HG03066 (cell line): ENCODE results near the gene TMSB15C.
"Not testable (repeated sequence)": the region's sequence is repeated elsewhere in the genome, so short reads cannot be mapped to it uniquely, and the experiment has no call there.

ENCODE experiments used
- ATAC-seq: cut with Tn5 transposase; IDR thresholded peaks from one replicate; pipeline ENCODE4 v1.9.1; 2021; ENCODE audit warnings: low read depth; ENCODE audit not compliant: unreplicated experiment

The TMSB15C gene

DNA sequence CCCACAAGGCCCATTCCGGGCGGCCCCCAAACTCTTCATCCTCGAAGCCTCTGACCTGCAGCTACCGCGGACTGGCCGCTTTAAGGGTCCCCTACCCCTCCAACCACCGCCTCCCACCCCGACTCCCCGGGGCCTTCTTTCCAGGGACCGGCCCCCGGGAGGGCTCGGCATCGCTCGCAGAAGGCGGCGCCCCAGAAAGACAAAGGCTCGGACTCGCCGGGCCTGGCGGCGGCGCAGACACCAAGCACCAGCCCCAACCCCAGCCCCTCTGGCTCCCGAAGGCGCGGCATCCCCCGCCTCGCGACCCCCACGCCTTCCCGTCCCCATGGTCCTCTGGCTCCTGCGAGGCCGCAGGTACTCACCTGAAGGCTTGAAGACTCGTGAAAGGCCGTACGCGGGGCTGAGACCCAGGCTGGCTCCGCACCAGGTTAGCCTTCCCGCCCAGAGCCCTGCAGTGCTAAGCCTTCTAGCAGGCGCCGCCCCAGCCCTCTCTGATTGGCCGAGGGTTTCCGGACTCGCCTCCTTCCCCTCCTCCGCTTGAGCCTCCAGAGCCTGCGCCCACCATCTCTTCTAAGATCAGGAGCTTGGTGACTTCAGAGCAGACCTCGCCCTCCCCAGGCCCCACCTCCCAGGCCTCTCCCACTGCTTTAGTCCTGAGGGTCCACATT, at the start of gene TMSB15C:
TSS of gene TMSB15C (minus strand) at position 459 of the 668 bp plus-strand sequence.
- ATAC-seq = peak; percentile 93

DNA sequence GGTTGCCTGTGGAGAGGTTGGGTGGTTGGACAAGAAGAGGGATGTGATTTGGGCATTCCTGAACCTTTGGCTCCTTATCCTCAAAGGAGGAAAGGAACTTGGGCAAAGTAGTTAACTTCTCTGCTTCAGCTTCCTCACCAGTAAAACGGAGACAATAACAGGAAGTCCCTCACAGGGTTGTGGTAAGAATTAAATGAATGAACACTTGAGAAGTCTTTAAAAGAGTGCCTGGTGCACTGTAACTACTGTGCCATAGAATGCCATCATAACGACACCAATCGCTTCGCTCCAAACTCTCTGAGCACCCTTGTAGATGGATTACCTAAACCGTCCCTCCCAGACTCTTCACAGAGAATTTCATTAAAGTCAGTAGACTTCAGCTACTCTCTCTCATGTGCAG, 46.8 kb upstream of the TMSB15C start:
- ATAC-seq = no peak

DNA sequence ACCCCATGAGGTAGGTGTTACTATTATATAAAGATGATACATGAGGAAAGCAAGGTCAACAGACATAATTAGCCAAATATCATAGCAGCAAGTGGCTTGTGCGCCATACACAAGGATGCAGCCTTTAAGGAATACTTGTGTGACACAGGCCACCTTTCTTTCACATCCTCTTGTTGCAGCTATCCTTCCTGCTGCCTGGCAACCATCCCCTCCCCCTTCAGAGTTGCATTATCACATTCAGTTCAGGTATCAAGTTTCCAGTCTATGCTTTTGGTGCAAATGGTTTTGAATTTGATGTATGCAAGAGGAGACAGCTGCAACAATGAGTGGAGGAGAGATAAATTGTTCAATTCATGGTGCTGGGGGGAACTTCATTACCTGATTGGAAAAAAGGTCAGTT, 42.7 kb upstream of the TMSB15C start:
- ATAC-seq = no peak

DNA sequence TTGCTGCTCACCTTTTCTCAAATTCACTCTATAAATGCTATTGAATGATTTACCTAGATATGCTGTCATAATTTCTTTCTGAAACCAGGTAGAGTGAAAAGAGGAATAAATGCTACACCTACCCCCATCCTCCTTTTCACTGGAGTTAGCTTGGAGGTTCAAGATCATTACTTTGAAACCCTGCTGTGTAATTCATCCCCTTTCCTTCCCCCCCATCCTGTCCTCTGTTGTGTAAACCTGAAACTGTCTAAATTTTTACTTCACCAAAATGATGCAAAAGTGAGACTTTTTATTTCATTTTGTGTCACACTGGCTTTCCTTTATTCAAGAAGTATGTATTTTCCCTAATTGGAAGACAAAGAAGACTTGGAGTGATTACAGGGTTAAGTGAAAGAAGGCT, 41.7 kb upstream of the TMSB15C start:
- ATAC-seq = no peak

DNA sequence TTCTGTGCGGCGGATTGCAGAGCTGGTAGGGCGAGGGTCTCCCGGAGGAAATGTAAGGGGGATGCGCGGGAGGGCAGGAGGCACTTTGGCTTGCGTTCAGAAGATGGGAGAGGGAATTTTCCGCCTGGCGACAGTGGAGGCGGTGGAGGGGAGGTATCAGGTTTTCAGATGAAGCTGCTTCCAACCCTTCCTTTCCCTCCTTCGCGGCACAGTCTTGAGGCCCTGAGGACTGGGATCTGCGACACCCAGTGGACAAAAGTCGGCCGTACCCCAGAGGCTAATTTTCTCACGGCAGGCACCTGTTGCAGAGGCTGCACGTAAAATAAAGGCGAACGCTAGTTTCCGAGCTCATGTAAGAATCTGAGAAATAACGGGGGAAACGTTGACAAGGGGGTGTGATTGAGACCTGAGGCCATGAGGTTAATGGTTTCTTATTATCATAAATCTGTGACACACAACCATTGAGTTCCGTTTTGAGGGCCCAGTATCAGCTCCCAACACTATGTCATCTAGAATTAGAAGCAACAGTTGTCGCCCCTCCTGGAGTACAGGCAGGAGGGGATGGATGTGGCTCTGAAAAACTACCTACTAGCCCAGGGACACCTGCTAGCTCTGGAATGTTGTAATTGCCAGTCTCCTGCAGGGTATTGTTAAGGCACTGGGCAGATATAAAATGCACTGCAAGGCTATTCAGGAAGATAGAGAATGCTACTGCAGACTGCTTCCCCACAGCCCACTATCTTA, 37.4 kb upstream of the TMSB15C start:
- peak; percentile 43 for ATAC-seq

DNA sequence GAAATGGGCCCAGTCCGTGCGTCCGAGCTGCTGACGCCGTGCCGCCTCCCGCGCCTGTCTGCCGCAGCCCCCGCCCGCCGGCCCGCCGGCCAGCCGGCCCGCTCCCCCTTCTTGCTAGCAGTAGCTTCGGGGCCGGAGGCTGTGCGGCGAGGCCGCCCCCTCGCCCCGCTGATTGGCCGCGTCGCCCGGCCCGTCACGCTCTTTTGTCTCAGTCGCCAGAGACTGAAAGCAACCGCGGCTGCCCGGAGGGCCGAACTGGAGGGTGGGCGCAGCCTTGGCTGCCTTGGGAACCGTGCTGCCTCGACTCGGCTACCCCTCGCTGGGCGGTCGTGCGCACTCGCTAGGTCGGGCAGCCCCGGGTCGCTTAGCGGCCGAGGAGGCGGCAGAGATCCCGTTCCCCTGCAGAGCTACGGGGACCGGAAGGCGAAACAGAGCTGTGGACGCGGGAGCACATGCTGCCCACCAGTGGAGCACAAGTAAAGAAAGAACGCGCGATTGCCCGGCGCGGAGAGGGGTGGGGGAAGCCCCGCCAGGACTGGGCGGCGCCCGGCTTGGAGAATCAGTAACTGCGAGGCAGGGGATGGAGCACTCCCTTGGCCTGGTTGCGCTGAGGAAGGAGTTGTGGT, 36.4 kb upstream of the TMSB15C start, which contains the start of gene ZCCHC18:
TSS of gene ZCCHC18 (plus strand) at position 198 of the 626 bp plus-strand sequence. CDS start 1,589 bp downstream, outside the sequence.
- peak; percentile 64 for ATAC-seq

DNA sequence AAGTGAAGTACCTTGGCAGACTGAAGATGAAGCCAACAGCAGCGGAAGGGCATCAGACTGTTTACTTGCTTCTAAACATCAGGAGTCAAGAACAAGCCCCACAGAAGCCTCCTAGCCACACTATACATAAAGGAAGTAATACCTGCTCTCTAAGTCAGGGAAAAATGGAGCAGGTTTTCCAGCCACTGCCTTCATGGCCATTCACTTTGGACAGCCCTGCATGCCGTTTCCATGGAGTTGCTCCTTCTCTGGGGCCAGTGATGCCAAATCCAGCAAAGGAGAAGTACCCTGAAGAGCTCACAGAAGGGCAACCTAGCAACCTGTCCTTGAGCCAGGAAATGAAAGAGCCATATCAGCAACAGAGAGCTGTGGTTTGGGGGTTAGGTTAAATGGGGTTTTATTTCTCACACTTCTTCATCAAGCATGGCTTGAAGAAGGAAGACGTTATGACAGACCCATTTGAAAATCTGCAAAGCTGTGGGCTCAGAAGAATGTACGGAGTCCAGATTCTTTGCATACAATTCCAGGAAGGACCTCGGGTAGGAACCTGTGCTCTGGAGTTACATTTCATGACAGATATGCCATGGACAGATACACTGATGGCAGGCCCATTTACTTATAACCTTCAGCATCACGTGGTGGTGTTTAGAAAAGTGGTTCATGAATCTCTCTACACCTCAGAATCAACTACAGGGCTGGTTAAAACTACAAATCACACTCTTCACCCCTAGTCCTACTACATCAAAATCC, 34.6 kb upstream of the TMSB15C start:
- peak; percentile 48 for ATAC-seq

DNA sequence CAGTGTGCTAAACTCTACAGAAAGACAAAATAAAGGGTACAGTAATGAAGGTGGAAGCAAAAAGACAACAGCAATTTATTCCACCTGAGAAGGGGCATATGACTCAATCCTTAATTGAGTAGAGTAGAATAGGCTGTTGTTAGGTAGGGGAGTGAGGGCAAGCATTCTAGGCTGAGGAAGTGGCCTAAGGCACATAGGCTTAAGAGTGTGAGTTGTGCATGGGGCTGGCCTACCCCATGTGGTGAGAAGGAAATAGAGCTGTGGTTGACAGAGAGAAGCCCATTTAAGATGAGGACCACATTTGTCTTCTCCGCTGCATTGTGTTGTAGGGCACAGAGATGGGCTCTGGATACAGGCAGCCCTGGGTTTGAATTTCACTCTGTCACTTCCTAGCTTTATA, 32.9 kb upstream of the TMSB15C start:
- ATAC-seq = no peak

DNA sequence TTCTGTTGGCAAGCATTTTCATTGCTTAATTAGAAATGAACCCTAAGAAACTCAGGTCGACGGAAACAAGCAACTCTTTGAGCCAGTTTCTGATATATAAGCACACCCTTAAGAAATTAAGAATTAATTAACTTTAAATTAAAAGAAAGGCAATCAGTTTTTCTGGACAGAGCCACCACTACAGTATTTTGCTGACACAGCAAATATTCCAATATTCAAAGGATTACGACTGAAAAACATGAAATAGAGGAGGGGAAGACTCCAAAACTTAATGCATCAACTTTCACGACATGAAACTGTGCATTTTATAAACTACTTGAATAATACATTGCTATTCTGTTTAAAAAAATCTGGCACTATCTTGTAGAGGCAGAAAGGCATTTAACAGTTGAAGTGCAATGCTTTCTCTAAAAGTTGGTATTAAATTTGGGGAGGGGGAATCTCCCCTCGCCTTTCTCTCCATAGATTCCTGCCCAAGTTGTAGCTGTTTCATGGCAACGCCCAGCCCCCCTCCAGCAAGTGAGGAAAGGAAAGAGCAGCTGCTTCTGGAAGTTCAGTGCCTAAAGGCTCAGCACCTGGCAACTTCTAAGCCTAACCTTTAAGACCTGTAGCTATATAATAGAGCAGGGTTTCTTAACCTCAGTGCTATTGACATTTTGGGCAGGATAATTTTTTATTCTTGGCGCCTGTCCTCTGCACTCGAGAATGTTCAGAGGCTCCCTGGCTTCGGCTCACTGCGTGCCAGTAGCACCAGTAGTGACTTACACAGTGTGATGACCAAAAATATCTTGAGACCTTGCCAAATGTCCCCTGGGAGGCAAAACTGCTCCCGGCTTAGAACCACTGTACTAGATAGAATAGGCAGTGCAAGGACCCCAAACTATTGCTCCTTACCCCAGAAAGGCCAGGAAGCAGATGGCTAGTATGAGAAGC, 29.6 kb upstream of the TMSB15C start:
- ATAC-seq = no peak

DNA sequence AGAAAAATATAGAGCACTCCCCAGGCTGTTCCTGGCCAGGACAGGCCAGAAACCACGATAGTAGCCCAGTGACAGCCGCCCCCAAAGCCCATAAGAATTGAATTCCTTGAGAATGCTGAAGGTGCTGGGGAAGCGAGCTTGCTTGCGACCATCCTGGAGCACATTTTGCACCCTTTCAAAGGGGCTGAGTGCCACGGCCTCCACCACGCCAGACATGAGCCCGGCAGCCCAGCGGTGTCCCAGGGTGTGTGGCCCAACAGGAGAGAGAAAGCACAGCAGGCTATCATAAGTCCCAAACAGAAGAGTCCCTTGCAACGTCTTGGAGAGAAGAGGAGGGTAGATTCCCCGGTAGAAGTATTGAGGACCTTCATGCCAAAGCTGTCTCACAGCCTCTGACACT, 28.6 kb upstream of the TMSB15C start:
- ATAC-seq = no peak

DNA sequence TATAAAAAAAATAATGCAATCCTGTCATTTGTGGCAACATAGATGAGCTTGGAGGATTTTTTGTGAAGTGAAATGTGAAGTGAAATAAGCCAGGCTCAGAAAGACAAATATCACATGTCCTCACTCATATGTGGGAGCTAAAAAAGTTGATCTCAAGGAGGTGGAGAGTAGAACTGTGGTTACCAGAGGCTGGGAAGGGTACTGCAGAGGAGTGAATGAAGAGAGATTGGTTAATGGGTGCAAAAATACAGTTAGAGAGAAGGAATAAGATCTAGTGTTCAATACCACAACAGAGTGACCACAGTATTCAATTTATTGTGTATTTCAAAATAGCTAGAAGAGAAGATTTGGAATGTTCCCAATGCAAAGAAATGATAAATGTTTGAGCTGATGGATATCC, 22.9 kb upstream of the TMSB15C start:
- ATAC-seq = no peak

DNA sequence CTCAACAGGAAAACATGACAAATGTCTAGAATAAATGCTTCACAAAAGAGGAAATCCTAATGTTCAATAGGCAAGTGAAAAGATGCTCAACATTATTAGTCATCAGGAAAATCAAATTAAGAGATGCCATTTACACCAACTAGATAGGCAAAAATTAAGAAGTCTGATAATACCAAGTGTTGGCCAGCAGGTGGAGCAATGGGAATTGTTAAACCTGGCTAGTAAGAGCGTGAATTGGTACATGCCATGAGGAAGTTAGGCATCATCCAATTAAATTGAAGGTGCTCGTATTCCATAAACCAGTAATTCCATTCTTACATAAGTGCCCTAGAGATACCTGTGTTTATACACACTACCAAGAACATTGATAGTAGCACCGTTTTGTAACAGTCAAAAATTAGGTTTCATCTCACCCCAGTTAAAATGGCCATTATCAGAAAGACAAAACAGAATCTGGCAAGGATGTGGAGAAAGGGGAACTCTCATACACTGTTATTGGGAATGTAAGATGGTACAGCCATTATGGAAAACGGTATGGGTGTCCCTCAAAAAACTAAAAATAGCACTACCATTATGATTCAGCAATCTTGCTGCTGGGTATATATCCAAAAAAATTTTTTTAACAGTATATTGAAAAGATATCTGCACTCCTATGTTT, 22.2 kb upstream of the TMSB15C start:
- peak; percentile 83 for ATAC-seq

DNA sequence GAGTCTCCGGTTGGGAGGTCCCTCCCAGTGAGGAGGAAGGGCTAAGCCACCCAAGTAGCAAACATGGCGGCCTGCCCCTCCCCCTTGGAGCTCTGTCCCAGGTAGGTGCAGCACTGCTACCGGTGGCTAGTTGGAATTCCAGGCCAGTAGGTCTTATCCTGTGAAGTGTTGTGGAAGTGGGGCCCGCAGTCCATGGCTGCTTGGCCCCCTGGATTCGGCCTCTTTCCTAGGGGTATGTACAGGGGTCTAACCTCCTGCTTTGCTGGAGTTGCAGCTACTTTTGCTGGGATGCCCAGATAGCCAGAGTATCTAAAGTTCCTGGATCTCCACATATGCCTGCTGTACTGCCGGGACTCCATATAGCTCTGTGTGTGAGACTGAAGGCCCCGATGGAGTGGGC, 9.9 kb upstream of the TMSB15C start:
- no peak for ATAC-seq

DNA sequence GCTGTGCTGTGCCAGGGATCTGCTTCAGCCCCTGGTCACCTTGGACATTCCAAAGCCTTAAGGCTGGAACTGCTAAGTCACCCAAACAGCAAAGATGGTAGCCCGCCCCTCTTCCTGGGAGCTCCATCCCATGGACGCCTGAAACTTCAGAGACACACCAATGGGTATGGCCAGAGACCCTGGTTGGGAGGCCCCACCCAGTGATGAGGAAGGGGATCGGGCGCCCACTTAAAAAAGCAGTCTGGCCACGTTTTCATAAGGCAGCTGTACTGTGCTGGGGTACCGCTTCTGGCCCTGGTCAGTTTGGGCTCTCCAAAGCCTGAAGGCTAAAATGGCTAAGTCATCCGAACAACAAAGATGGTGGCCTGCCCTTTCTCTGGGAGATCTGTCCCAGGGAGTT, 9.4 kb upstream of the TMSB15C start:
- ATAC-seq = no peak

DNA sequence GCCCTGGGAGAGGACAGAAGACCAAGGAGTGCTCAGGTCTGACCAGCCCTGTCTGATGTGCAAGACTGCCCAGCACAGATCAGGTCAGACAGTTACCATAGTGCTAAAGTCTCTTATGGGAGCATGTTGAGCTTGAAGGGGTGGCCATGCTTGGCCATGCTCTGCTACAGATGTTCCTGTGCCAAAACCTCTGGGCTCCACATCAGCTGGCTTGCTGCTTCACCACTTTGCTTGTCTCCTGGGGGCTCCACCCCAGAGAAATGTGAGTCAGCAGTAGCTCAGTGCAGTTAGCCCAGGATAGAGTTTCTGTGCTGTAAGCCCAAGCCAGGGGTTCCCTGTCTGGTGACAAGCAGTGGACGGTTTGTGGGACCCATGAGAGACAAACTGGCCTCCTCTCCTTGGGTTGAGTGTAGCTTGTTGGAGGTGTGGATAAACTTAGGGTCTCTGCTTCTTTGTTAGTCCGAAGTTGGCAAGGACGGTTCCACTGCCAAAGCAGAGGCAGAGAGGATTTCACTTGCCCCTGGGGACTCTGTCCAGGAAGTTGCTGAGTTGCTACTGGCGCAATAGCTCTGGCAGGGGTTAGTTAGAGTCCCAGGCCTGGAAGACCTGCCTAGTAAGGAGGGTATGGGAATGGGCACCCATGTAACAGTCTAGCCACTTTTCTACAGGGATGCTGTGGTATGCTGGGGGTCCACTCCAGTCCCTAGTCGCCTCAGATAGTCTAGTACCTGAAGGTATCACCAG, 8.7 kb upstream of the TMSB15C start:
- ATAC-seq = no peak

DNA sequence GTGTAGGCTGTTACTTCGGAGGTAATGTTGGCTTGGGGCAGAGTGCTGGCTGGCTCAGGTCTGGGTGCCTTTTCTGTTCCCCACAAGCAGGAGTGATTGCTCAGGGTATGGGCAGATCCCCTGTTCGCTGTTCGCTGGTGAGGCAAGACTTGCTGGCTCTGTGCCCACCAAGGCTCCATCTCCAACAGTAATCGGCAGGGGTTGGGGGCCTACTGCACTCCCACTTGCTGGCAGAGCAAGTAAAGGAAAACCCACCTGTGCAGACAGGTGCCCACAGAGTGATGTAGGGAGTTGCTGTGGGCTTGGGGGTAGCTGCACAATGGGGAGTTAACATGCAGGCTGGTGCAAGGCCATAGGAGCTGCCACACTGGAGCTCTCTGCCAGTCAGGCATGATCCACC, 8.0 kb upstream of the TMSB15C start:
- no peak for ATAC-seq

DNA sequence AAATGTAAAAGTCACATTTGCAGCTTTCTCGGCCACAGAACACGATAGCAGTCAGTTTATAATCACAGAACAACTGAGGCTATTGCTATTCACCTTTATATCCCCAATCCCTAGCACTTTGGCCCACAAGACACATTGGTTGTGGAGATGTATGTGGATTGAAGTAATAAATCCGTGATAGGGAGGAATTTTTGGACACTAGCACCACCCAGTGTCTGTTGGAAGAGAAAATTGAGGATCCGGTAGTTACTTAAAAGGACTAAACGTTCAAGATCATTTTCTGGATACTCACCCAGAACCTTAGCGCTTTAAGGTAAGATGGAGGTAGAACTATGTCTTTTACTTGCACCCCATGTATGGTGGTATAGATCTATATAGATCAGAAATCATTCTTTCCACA, 1.8 kb upstream of the TMSB15C start:
- not testable (repeated sequence) for ATAC-seq

DNA sequence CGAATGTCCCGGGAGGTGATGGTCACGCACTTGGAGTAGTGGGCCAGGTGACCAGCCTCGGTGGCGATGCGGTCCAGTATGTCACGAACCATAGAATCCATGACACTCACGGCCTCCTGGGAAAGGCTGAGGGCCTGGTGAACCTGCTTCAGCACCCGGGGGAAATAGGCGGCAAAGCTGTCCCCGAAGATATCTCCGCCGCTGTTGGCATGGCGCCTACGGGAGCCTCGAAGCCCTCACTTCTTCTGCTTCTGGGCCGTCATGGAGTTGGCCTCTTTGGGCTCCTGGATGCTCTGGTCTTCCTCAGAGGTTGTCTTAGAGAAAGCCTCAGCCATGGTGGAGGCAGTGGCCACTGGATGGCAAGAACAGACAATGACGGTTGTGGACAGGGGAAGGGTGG, 13.4 kb downstream of the TMSB15C start:
- ATAC-seq = not testable (repeated sequence)

DNA sequence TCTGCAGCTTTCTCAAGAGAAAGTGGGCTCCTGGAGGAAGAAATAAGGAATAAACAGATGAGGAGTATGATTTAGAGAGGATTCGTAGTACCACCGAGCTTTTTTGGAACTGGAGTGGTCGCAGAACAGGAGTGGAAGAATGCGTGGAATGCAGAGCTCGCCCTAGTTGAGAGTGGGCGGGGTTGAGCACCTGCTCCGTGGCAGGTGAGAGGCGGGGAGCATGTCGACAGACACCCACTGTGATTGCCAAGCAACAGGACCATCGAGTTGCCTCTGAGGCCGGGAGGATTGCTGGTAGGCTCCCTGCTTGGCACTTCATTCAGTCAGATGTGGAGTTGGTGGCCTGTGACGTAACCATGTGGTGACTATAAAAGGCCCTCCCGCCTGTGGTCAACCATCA, 21.1 kb downstream of the TMSB15C start:
- not testable (repeated sequence) for ATAC-seq
